ENCODE results near the gene HAO1. TPM values are rescaled to one million over a fixed set of nuclear protein-coding genes. Genes with fewer than 3 reads are reported as not detected.
"Not testable (repeated sequence)": the region's sequence is repeated elsewhere in the genome, so short reads cannot be mapped to it uniquely, and the experiment has no call there.

The HAO1 gene
- polyA plus RNA-seq (ENCODE audit: insufficient read length in 12 of 12), result under 1 TPM in 2 of 12 donors, not detected in 10; 0.09 to 0.25 TPM
- long read RNA-seq, donor 1, result 0 reads
- long read RNA-seq, donor 2, result 0 reads
- long read RNA-seq, donor 3, result 0 reads
- long read RNA-seq, donor 4, result 0 reads
- long read RNA-seq, donor 5, result 0 reads
- long read RNA-seq, donor 6, result 0 reads
- long read RNA-seq, donor 7, result 0 reads
- long read RNA-seq, donor 8, result 0 reads
- long read RNA-seq, donor 9, result 0 reads
- long read RNA-seq, donor 10, result 0 reads
- long read RNA-seq, donor 11, result 0 reads

- no peak for DNase-seq
Observed at GRCh38 chr20:7940341-7940740, at the start of gene HAO1. TSS of gene HAO1 (minus strand) at chr20:7940458. CDS start at chr20:7940422, 36 bp downstream.

- no peak for DNase-seq
Observed at GRCh38 chr20:7989379-7989778, 49.1 kb upstream of the HAO1 start.

GRCh38 chr20:7985916-7986315 is 45.7 kb upstream of the HAO1 start:
- no peak for DNase-seq

DNA sequence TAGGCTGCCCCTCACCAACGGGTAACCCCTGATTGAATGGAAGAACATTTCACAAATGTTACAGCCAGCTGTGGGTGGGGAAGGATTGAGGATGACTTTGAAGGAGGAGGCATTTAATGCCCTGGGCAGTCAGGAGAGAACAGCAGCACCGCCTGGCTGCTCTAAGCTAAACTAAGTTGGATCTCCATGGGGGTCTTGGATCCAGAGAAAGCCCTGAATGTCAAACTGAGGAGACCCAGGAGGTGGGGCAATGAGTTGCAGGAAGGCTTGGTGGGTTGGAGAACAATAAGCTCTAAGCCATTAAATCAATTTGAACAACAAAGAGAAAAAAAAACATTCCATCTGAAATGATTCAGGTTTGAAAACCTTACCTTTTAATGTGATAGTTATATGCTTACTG is 43.9 kb upstream of the HAO1 start:
- DNase-seq, result no peak

GRCh38 chr20:7981374-7981773 is 41.1 kb upstream of the HAO1 start:
- no peak for DNase-seq

DNA sequence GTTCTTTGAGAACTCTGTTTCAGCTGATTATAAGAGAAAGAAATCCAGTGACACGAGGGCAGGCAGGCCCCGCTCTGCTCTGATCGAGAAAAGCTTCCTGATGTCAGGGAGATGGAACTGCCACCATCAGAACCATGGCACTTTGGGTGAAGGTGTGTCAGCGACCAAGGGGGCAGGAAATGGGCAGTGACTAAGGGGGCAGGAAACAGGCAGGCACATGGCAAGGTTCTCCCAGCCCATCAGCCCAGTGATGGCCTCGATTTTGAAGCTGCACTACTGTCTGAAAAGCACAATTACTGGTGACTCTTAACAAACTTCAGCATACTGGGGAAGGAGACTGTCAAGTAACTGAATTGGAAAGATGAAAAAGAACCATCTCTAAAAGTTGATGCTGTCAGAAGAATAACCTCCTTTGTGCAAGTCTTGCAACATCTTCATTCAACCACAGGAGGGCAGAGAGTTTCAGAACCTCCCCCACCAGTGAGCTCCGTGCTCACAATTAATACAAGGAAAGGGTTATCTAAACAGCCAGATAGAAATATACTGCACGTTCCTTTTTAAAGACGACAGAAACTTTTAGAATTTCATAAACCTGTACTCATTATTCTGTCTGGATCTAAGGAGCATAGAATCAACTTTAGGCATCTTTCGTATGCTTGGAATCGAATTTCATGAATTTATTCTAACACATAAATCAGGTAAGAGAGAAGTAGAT is 40.2 kb upstream of the HAO1 start:
- no peak for DNase-seq

DNA sequence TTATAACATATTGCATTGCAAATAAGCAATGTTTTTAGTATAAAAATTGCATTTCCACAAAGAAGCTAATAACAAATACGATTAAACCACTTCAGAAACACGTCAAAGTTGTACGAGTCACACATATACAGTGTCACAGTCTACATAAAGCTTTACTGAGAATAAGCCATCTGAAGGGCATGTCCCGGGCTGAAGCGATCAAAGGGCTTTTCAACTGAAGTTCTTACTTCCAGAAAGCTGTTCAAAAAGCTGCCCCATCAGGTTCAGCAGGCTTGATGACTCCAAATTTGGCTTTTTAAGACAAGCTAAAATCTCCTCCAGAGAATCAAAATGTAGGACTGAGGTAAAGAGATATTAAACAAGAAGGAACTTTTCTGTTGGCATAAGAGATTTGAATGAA is 37.5 kb upstream of the HAO1 start:
- DNase-seq, result no peak

DNA sequence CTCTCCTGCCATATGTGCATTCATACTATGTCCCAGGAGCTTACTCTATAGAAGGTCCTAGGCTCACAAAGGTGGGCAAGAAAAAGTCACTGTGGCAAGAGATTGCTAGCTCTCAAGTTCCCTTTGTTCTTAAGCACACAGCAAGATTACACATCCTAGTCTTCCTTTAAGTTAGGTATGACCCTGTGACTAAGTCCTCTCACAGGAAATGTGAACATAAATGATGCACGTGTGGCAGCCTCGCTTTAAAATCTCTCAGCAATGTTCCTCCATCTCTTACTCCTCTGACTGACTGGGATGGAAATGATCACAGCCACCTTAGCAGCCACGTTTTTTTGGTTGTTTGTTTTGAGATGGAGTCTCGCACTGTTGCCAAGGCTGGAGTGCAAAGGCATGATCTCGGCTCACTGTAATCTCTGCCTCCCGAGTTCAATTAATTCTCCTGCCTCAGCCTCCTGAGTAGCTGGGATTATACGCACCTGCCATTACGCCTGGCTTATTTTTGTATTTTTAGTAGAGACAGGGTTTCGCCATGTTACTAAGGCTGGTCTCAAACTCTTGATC is 35.7 kb upstream of the HAO1 start:
- DNase-seq, result no peak

- DNase-seq, result no peak
Observed at GRCh38 chr20:7974785-7975435, 34.7 kb upstream of the HAO1 start.

- DNase-seq, result no peak
Observed at GRCh38 chr20:7971536-7972280, 31.4 kb upstream of the HAO1 start.

DNA sequence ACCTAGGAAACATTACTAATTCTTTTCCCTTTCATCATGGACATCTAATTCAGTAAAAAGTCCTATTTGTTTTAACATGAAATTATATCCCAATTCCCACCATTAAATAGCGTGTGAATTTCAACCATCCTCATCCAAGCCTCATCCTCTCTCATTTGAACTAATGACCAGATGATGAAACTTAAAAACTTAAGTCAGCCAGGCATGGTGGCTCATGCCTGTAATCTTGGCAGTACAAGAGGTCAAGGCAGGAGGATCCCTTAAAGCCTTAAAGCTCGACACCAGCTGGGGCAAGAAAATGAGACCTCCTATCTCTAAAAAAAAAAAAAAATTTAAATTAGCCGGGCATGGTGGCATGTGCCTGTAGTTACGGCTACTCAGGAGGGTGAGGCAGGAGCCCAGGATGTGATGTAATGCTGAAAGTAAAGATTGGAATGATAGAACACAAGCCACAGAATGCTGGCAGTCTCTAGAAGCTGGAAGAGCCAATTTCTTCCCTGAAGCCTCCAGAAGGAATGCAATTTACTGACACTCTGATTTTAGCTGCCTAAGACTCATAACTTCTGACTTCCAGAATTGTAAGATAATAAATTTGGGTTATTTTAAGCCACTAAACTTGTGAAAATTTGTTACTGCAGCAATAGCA is 27.1 kb upstream of the HAO1 start:
- DNase-seq, result no peak

- DNase-seq, result no peak
Observed at GRCh38 chr20:7966176-7966575, 25.9 kb upstream of the HAO1 start.

- DNase-seq, result no peak
Observed at GRCh38 chr20:7959484-7959883, 19.2 kb upstream of the HAO1 start.

DNA sequence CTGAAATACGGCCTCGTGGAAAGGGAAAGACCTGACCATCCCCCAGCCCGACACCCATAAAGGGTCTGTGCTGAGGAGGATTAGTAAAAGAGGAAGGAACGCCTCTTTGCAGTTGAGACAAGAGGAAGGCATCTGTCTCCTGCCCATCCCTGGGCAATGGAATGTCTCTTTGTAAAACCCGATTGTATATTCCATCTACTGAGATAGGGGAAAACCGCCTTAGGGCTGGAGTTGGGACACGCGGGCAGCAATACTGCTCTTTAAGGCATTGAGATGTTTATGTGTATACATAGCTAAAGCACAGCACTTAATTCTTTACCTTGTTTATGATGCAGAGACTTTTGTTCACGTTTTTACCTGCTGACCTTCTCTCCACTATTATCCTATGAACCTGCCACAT is 16.3 kb upstream of the HAO1 start:
- DNase-seq, result not testable (repeated sequence)

DNA sequence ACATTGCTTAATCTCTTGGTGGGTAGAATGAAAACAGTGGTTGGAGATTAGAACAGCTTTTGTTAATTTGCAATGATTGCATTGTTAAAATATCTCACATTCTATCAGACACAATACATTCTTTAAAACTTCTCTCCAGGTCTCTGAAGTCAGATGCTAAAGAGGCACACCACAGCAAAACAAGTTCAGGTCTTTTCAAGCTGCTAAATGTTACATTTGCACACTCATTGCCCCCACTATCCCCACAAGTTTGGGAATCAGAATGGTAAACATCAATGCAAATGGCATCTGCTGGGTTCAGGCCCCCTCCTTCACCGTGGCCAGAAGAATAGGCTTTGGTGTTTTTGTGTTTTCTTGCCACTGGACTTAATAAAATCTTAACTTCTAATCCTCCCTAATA is 10.1 kb upstream of the HAO1 start:
- DNase-seq, result no peak

GRCh38 chr20:7943891-7944290 is 3.6 kb upstream of the HAO1 start:
- no peak for DNase-seq

DNA sequence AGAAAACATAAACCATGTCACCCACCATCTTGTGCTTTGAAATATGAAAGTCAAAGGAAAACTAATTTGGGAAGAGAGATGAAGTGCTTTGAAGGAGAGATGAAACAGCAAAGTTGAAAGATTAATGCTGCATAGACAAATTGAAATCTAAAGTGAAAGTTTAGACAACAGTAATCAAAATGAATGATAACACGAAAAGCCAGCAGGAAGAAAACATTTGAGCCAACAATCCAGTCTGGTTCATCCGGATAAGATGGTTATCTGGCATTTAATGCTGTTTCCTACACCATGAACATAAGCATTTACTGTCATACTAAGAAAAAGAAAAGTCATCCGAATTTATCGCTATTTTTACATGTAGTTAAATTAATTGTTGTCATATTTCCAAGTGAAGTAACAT is 595 bp downstream of the HAO1 start:
- DNase-seq, result no peak

DNA sequence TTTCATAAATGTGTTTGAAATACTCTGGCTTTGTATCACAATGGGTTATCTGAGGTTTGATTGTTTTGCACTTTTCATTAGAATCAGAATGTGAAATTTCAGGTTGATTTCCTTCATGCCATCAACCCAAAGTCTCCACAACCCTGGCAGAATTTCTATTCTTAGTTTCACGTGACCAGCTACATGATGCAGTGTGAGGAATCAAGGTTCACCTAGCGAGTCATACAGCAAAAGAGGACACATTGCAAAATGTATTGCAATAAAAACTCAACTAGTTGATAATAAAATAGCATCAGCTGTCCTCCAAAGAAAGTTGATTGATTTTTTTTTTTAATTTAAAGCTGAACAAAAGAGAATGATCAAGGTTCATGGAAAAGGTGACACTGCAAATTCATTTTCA is 2.2 kb downstream of the HAO1 start:
- no peak for DNase-seq

DNA sequence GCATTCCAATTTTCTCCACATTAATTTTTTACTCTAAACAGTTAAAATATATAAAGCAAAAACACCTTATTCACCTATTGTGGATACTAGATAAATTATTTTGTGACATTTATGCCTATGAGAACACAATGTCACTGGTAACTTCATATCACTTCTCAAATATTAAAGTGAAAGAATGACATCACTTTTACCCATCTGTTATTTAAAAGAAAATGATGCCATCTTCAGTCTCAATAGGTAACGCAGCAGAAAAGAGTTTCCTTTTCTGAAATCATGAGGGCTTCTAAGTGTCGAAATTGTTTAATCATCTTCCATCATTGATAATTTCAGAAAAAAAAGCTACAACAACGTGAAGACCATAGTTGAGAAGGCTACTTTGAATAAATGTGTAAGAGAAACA is 2.9 kb downstream of the HAO1 start:
- no peak for DNase-seq

GRCh38 chr20:7935027-7935551 is 5.2 kb downstream of the HAO1 start:
- no peak for DNase-seq

DNA sequence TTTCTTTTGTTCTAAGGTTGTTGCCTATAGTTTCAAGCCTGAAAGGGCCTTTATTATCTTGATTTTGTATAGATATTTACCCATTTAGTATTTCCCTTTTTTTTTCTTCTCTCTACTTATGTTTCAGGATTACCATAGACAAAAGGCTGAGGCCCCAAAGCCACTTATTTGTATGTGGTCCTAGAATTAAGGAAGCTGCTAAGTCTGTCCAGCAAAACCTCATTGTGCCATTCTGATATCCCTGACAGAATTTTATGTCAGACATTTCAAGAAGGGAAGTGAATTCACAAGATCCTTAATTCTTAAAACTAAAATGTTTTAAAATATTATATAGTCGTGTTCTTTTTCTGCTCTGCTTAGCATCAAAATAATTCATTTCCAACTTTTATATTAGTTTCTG is 6.9 kb downstream of the HAO1 start:
- no peak for DNase-seq
